HAP-1 (cell line): ENCODE results near the gene TIMM13.
"Not testable (repeated sequence)": the region's sequence is repeated elsewhere in the genome, so short reads cannot be mapped to it uniquely, and the experiment has no call there.

Experiments
- DNase-seq, 2 experiments: peaks; one replicate each; pipeline ENCODE4 v3.0.0-alpha.2; 2016 to 2020; ENCODE audit warnings: low spot score in 2 of 2
- H3K27me3 ChIP-seq: fragments of 250-450 bp; sonication (Bioruptor Pico); 2 replicates; pipeline ENCODE4 v1.5.1; 2020; ENCODE audit warnings: low read depth, mild to moderate bottlenecking, moderate library complexity
- H3K36me3 ChIP-seq: fragments of 250-450 bp; sonication (Bioruptor Pico); replicated peaks from 2 replicates; pipeline ENCODE4 v1.5.1; 2020; ENCODE audit warnings: mild to moderate bottlenecking
- H3K4me1 ChIP-seq: fragments of 250-450 bp; sonication (Bioruptor Pico); 2 replicates; pipeline ENCODE4 v1.5.1; 2020; ENCODE audit warnings: mild to moderate bottlenecking
- H3K4me3 ChIP-seq: fragments of 250-450 bp; sonication (Bioruptor Pico); 2 replicates; pipeline ENCODE4 v1.5.1; 2020; ENCODE audit warnings: mild to moderate bottlenecking, moderate library complexity
- H3K9me3 ChIP-seq: fragments of 250-450 bp; sonication (Bioruptor Pico); 2 replicates; pipeline ENCODE4 v1.5.1; 2020; ENCODE audit warnings: mild to moderate bottlenecking, moderate library complexity
- in situ Hi-C: fragments of 300-500 bp; cut with MboI; formaldehyde crosslinking; loops from 3 replicates; pipeline ENCODE4 v1.14.3; 2020; ENCODE audit warnings: low sequenced_read_pairs, inconsistent platforms, mixed read lengths

TIMM13 gene

DNA sequence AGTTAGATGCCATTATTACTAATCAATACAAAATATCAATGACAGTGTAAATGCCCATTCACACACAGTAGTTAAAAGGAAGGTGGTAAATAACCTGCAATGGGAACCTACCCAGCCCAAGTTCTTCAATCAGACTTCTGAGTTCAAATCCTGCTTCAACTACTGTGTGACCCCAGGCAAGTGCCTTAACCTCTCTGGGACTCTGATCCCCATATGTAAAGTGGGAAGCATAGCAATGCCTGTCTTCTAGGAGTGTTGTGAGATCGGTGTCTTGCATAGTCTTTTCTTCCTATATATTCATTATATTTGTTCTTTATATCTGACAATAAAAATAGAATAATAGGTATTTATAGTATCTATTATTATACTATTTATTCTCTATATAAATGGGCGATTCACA lies 6.9 kb downstream of the TIMM13 start:
- no peaks in the 10 kb centered on the region for H3K4me1 ChIP-seq
- H3K27me3 ChIP-seq: no peaks in the 10 kb centered on the region
- DNase-seq: no peak
- in situ Hi-C loops: no loop called here
- H3K4me3 ChIP-seq: no peak overlapping the region
- H3K9me3 ChIP-seq: no peaks in the 10 kb centered on the region
- peaks cover 23% of the 10 kb centered on the region for H3K36me3 ChIP-seq

DNA sequence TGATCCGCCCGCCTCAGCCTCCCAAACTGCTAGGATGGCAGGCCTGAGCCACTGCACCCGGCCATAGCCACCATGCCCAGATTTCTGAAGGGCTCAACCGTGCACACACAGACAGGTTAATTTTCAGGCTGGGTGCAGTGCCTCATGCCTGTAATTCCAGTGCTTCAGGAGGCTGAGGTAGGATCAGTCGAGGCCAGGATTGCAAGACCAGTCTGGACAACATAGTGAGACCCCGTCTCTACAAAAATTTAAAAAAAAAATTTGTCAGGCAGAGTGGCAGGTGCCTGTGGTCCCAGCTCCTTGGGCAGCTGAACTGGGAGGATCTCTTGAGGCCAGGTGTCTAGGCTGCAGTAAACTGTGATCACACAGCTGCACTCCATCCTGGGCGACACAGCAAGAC lies 7.6 kb downstream of the TIMM13 start:
- Histone ChIP-seq H3K9me3 (no peaks in the 10 kb centered on the region), H3K36me3 (peaks cover 21% of the 10 kb centered on the region), H3K27me3 (no peaks in the 10 kb centered on the region), H3K4me1 (no peaks in the 10 kb centered on the region), H3K4me3 (no peak overlapping the region)
- in situ Hi-C loops: no loop called here
- DNase-seq: no peak

DNA sequence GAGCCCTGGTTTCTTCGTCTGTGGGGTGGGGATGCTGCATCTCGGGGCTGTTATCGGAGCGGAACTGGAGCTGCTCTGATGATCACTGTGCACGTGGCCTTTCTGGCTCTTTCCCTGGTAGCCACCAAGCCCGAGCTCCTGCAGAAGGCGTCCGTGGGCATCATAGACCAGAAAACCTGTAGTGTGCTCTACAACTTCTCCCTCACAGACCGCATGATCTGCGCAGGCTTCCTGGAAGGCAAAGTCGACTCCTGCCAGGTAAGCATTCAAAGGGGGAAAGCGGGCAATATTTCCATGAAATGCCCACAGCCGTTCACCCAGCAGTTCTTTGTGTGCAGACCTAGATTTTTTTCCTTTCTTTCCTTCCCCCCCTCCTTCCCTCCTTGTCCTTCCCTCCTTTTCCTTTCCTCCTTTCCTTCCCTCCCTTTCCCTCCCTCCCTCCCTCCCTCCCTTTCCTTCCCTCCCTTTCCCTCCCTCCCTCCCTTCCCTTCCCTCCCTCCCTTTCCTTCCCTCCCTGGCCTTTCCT lies 9.4 kb downstream of the TIMM13 start:
- H3K27me3 ChIP-seq: no peaks in the 10 kb centered on the region
- H3K4me1 ChIP-seq: no peaks in the 10 kb centered on the region
- in situ Hi-C loops: no loop called here
- peaks cover 15% of the 10 kb centered on the region for H3K36me3 ChIP-seq
- no peaks in the 10 kb centered on the region for H3K9me3 ChIP-seq
- no peak overlapping the region for H3K4me3 ChIP-seq
- DNase-seq: no peak

DNA sequence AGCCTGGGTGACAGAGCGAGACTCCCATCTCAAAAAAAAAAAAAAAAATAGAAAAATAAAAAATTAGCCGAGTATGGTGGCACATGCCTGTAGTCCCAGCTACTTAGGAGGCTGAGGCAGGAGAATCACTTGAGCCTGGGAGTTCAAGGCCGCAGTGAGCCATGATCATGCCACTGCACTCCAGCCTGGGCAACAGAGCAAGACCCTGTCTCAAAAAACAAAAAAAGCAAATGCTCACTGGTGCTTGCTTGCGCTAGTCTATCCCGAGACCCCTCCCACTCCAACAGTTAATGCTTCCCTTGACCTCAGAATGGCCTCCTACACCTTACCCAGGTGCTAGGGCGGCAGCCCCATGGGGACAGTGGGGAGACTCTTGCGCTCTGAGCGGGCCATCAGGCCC lies 9.9 kb downstream of the TIMM13 start:
- H3K27me3 ChIP-seq, H3K4me3 ChIP-seq, H3K4me1 ChIP-seq, DNase-seq, H3K9me3 ChIP-seq, in situ Hi-C loops: not testable (repeated sequence)
- peaks cover 15% of the 10 kb centered on the region for H3K36me3 ChIP-seq

DNA sequence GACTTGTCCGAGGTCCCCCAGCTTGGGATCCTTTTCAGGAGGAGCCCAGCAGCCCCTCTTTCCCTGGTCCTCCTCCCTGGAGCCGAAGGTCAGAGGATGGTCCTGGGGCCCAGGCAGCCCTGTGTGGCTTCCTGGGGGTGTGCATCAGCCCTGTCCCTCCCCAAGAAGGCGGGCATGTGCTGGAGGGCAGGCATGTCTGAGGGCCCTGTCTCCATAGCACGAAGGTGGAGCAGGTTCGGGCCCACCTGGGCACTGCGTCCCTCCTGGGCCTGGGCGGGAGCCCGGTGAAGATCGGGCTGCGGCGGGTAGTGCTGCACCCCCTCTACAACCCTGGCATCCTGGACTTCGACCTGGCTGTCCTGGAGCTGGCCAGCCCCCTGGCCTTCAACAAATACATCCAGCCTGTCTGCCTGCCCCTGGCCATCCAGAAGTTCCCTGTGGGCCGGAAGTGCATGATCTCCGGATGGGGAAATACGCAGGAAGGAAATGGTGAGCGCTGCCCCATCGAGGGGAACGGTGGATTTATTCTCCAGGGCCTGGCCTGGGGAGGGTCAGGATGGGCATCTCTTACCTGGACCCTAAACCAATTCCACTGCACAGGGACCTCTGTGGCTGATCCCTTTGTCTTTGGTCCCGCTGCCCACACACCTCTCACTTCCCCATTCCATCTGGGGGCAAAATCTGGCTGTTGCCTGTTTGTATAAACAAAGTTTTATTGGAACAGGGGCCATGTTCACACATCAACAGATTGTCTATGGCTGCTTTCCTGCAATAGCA lies 10.9 kb downstream of the TIMM13 start:
- DNase-seq: no peak
- Histone ChIP-seq H3K27me3 (no peaks in the 10 kb centered on the region), H3K4me1 (no peaks in the 10 kb centered on the region), H3K4me3 (no peak overlapping the region), H3K36me3 (peaks cover 15% of the 10 kb centered on the region), H3K9me3 (no peaks in the 10 kb centered on the region)
- in situ Hi-C loops: no loop called here

DNA sequence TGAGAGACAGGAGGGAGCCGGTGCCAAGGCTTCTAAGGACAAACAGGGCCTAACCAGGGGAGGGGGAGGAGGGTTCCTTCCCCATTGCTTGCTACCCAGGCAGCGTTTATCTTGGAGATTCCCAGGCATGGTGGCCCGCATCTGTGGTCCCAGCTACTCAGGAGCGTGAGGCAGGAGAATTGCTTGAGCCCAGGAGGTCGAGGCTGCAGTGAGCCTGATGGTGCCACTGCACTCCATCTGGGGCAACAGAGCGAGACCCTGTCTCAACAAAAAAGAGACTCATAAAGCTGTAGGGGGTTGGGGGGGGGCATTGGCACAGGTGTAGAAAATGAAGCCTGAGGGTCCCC lies 11.4 kb downstream of the TIMM13 start:
- in situ Hi-C loops: no loop called here
- Histone ChIP-seq H3K27me3 (no peaks in the 10 kb centered on the region), H3K36me3 (peaks cover 15% of the 10 kb centered on the region), H3K4me1 (no peaks in the 10 kb centered on the region), H3K9me3 (no peaks in the 10 kb centered on the region), H3K4me3 (no peak overlapping the region)
- DNase-seq: no peak

DNA sequence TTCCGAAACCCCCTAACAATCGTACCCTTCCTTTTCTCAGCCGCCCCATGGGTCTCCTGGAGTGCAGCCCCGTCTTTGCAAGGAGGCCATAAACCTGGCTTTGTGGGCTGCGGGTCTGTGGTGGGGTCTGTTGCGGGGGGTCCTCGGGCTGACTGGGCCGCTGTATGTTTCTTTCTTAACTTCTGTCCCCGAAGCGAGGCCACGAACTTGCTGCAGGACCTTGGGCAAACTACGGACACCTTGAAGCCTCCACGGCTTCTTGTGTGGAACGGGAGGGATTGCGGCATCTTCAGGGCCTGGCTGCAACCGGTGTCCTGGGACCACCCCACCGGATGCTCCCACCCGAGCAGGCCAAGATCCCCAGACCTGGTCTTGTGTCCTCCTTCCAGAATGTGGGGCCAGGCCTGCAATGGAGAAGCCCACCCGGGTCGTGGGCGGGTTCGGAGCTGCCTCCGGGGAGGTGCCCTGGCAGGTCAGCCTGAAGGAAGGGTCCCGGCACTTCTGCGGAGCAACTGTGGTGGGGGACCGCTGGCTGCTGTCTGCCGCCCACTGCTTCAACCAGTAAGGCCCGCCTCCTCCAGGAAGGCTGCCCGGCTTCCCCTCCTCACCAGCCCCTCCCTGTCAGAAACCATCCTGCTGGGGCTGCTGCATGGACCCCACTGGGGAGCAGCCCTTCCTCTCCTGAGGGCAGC lies 12.0 kb downstream of the TIMM13 start:
- in situ Hi-C loops: no loop called here
- no peaks in the 10 kb centered on the region for H3K4me1 ChIP-seq
- DNase-seq: no peak

DNA sequence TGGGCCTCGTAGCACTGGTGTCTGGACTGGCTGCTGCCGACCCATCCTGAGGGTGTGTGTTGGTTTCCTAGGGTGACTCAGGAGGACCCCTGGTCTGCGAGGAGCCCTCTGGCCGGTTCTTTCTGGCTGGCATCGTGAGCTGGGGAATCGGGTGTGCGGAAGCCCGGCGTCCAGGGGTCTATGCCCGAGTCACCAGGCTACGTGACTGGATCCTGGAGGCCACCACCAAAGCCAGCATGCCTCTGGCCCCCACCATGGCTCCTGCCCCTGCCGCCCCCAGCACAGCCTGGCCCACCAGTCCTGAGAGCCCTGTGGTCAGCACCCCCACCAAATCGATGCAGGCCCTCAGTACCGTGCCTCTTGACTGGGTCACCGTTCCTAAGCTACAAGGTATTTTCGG lies 13.8 kb downstream of the TIMM13 start:
- in situ Hi-C loops: no loop called here
- Histone ChIP-seq H3K4me1 (no peaks in the 10 kb centered on the region), H3K9me3 (0 out of 2 replicates have a peak, but pooled peaks cover 4% of the 10 kb centered on the region), H3K4me3 (no peak overlapping the region), H3K27me3 (no peaks in the 10 kb centered on the region), H3K36me3 (peaks cover 15% of the 10 kb centered on the region)
- no peak for DNase-seq

More for the DNA sequence above, 12.0 kb downstream of the TIMM13 start:
- H3K9me3 ChIP-seq: no peaks in the 10 kb centered on the region
- H3K36me3 ChIP-seq: peaks cover 15% of the 10 kb centered on the region
- H3K27me3 ChIP-seq: no peaks in the 10 kb centered on the region
- H3K4me3 ChIP-seq: no peak overlapping the region

DNA sequence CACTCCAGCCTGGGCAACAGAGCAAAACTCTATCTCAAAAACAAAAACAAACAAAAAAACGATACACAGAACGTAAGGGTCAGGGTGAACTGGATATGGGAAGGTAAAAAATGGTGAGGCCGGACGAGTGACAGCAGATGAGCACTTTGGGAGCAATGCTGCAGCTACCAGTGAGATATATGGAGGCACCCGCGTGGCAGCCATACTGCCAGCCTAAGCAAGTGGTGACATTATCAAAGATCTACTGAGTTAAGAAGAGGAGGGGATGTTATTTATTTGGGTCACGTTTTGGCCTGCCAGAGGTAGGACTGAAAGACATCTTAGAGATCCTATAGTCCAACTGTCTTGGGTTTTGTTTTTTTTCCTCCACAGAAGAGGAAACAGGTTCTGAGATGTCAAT lies 14.2 kb downstream of the TIMM13 start:
- in situ Hi-C loops: no loop called here
- Histone ChIP-seq H3K4me1 (no peaks in the 10 kb centered on the region), H3K9me3 (0 out of 2 replicates have a peak, but pooled peaks cover 4% of the 10 kb centered on the region), H3K27me3 (no peaks in the 10 kb centered on the region), H3K36me3 (peaks cover 15% of the 10 kb centered on the region), H3K4me3 (no peak overlapping the region)
- no peak for DNase-seq

DNA sequence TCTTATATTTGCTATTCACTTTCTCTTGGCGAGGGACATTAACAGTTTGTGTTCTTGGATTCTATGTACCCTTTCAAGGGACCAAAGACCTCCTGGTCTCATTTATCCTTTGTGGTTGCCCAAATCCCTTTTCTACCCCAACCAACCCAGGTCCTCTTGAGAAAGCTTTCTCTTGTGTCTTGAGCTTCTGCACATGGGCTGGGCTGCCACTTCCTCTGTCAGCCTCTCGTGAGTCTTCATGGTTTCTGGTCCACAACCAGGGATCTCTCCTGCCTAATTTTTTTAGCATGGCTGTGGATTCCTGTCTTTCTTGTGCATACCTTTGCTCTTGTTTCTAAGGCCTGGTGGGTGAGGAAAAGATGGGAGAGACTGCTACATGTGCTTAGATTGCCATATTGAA lies 14.9 kb downstream of the TIMM13 start:
- Histone ChIP-seq H3K27me3 (no peaks in the 10 kb centered on the region), H3K4me1 (no peaks in the 10 kb centered on the region), H3K4me3 (no peak overlapping the region), H3K36me3 (peaks cover 11% of the 10 kb centered on the region), H3K9me3 (0 out of 2 replicates have a peak, but pooled peaks cover 4% of the 10 kb centered on the region)
- no peak for DNase-seq
- in situ Hi-C loops: no loop called here

DNA sequence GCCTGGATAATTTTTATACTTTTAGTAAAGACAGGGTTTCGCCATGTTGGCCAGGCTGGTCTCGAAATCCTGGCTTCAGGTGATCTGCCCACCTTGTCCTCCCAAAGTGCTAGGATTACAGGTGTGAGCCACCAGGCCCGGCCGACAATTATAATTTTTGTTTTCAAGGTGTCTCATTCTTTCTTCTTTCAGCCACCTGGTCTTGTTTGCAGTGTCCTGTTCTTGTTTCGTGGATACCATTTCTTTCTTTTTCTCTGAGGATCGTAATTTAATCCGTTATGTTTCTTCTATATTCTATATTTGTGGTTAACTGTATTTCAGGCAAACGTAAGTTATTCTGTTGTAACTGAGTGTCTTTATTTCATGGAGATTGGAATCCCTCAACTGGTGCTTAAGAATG lies 15.7 kb downstream of the TIMM13 start:
- H3K36me3 ChIP-seq: peaks cover 8% of the 10 kb centered on the region
- H3K4me1 ChIP-seq: no peaks in the 10 kb centered on the region
- in situ Hi-C loops: no loop called here
- H3K9me3 ChIP-seq: 0 out of 2 replicates have a peak, but pooled peaks cover 4% of the 10 kb centered on the region
- no peak for DNase-seq
- H3K4me3 ChIP-seq: no peak overlapping the region
- no peaks in the 10 kb centered on the region for H3K27me3 ChIP-seq

DNA sequence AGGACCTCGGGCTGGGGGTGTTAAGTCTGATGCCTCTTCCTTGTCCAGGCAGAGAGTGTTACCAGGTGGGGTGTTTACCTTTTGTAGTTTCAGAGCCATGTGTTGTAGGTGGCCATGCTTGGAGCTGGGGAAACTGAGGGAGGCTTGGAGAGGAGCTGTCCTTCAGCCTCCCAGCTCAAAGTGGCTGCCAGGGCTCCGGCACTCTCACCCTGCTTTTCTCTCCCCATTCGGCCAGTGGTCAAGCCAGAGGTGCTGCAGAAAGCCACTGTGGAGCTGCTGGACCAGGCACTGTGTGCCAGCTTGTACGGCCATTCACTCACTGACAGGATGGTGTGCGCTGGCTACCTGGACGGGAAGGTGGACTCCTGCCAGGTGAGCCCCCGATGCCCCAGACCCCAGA lies 17.4 kb downstream of the TIMM13 start:
- DNase-seq: no peak
- H3K9me3 ChIP-seq: 0 out of 2 replicates have a peak, but pooled peaks cover 4% of the 10 kb centered on the region
- in situ Hi-C loops: no loop called here
- H3K27me3 ChIP-seq: no peaks in the 10 kb centered on the region
- no peaks in the 10 kb centered on the region for H3K36me3 ChIP-seq
- H3K4me1 ChIP-seq: no peaks in the 10 kb centered on the region
- no peak overlapping the region for H3K4me3 ChIP-seq

DNA sequence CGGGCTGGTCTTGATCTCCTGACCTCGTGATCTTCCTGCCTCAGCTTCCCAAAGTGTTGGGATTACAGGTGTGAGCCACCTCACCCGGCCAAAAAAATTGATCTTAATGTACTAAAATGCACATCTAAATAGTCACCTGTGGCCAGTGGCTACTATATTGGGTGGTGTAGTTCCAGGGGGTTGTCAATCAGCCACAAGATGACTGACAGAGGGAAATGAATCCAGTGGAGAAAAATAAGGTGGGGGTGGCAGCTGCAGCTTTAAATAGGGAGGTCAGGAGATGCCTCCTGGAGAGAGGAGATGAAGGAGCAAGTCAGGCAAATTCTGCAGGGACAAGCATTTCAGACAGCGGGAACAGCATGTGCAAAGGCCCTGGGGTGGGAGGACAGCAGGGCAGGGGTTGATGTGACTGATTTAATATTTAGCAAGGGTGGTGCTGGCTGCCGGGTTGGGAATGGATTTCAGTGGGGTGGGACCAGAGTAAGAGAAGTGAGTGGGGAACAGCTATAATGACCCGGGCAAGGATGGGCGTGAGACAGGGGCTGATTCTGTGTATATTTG lies 18.0 kb downstream of the TIMM13 start:
- 0 out of 2 replicates have a peak, but pooled peaks cover 4% of the 10 kb centered on the region for H3K9me3 ChIP-seq
- in situ Hi-C loops: no loop called here
- H3K4me1 ChIP-seq: no peaks in the 10 kb centered on the region
- no peaks in the 10 kb centered on the region for H3K27me3 ChIP-seq
- no peak overlapping the region for H3K4me3 ChIP-seq
- no peak for DNase-seq
- no peaks in the 10 kb centered on the region for H3K36me3 ChIP-seq

DNA sequence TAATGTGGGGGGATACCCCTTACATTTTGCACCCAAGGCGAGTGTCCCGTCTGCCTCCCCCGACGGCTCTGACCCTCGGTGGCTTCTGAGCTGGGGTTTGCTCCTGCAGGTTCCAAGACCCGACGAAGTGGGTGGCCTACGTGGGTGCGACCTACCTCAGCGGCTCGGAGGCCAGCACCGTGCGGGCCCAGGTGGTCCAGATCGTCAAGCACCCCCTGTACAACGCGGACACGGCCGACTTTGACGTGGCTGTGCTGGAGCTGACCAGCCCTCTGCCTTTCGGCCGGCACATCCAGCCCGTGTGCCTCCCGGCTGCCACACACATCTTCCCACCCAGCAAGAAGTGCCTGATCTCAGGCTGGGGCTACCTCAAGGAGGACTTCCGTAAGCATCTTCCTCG lies 19.1 kb downstream of the TIMM13 start:
- no peaks in the 10 kb centered on the region for H3K36me3 ChIP-seq
- in situ Hi-C loops: no loop called here
- H3K4me3 ChIP-seq: no peak overlapping the region
- H3K9me3 ChIP-seq: 0 out of 2 replicates have a peak, but pooled peaks cover 4% of the 10 kb centered on the region
- no peak for DNase-seq
- no peaks in the 10 kb centered on the region for H3K27me3 ChIP-seq
- no peaks in the 10 kb centered on the region for H3K4me1 ChIP-seq
